Measurements from ENCODE around the gene MAU2. TPM values are rescaled to one million over a fixed set of nuclear protein-coding genes. Genes with fewer than 3 reads are reported as not detected.

MAU2 gene
- total RNA-seq, 1 donor from 2014 or later = 37.0 TPM

DNA sequence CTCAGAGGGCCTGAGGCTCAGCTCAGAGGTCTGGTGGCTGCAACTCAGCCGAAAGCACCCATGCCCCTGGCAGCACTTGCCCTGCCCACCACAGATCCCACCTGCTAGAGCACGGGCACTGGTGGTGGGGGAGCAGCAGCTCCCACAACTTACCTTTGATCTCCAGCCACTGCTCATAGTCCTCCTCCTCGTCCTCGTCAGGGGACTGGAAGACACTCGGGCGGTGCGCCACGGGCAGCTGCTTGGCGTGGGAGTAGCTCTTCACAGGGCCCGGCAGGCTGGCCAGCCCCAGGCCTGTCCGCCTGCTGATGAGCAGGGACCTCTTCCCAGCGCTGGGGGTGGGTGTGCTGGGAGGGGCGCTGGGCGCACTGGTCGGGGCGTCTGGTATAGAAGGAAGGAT lies 14.9 kb upstream of the MAU2 start:
- H3K79me2 ChIP-seq (ENCODE audit: insufficient read depth, low read length) = no peaks in the 10 kb centered on the region
- Mint-ChIP-seq H3K27me3 (ENCODE audit: low read depth, unreplicated experiment) (no peaks in the 10 kb centered on the region), H3K36me3 (ENCODE audit: low read depth, unreplicated experiment) (peaks cover 13% of the 10 kb centered on the region), H3K27ac (ENCODE audit: unreplicated experiment) (no peak overlapping the region), H3K9me3 (ENCODE audit: unreplicated experiment) (no peaks in the 10 kb centered on the region), H3K4me1 (ENCODE audit: low read depth, unreplicated experiment) (no peaks in the 10 kb centered on the region), H3K4me3 (ENCODE audit: unreplicated experiment) (no peak overlapping the region)
- no peaks in the 10 kb centered on the region for H3K4me1 ChIP-seq (ENCODE audit: insufficient read depth, low read length)
- no peak overlapping the region for H3K4me2 ChIP-seq (ENCODE audit: low read length)
- H3K4me3 ChIP-seq (ENCODE audit: insufficient read depth, low read depth, low read length) = no peak overlapping the region
- H3K9me3 ChIP-seq (ENCODE audit: insufficient read depth, low read depth, low read length) = no peaks in the 10 kb centered on the region
- TF ChIP-seq EZH2 (IDR thresholded peaks at IDR 0.05; ENCODE audit: insufficient read depth, low read length) = no peak
- TF ChIP-seq, protein P1, sequence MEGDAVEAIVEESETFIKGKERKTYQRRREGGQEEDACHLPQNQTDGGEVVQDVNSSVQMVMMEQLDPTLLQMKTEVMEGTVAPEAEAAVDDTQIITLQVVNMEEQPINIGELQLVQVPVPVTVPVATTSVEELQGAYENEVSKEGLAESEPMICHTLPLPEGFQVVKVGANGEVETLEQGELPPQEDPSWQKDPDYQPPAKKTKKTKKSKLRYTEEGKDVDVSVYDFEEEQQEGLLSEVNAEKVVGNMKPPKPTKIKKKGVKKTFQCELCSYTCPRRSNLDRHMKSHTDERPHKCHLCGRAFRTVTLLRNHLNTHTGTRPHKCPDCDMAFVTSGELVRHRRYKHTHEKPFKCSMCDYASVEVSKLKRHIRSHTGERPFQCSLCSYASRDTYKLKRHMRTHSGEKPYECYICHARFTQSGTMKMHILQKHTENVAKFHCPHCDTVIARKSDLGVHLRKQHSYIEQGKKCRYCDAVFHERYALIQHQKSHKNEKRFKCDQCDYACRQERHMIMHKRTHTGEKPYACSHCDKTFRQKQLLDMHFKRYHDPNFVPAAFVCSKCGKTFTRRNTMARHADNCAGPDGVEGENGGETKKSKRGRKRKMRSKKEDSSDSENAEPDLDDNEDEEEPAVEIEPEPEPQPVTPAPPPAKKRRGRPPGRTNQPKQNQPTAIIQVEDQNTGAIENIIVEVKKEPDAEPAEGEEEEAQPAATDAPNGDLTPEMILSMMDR (IDR thresholded peaks at IDR 0.05; ENCODE audit: insufficient read depth, low read depth, low read length) = no peak
- FAIRE-seq (no peak), DNase-seq (ENCODE audit: low read depth) (no peak)
- H2AFZ ChIP-seq (ENCODE audit: low read depth, low read length) = no peak overlapping the region
- peaks cover 20% of the 10 kb centered on the region for H3K36me3 ChIP-seq (ENCODE audit: insufficient read depth, low read length)
- H3K27ac ChIP-seq (ENCODE audit: low read depth, low read length) = no peak overlapping the region
- H4K20me1 ChIP-seq (ENCODE audit: insufficient read depth, low read length) = peaks cover 23% of the 10 kb centered on the region
- no peaks in the 10 kb centered on the region for H3K27me3 ChIP-seq (ENCODE audit: insufficient read depth, low read length)
- H3K9ac ChIP-seq (ENCODE audit: low read length) = no peak overlapping the region

DNA sequence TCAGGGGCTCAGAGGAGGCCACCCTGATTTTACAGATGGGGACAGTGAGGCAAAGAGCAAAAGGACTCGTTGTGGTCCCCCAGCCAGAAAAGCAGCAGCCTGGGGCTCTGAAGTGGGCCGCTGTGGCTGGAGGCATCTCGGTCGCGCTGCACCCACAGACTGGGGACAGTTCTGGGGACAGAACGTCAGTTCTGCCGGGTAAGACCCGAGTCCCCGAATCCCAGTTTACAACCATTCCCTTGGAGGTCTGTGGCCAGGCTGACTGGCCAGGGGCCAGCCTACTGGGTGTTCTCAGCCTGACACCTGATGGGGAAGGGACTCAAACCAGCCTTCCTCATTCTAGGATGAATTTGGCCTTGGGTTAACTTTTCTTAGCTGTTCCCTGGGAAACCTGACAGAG lies 14.4 kb upstream of the MAU2 start:
- Mint-ChIP-seq H3K27ac (ENCODE audit: unreplicated experiment) (no peak overlapping the region), H3K9me3 (ENCODE audit: unreplicated experiment) (no peaks in the 10 kb centered on the region), H3K27me3 (ENCODE audit: low read depth, unreplicated experiment) (no peaks in the 10 kb centered on the region), H3K4me3 (ENCODE audit: unreplicated experiment) (no peak overlapping the region), H3K36me3 (ENCODE audit: low read depth, unreplicated experiment) (peaks cover 13% of the 10 kb centered on the region), H3K4me1 (ENCODE audit: low read depth, unreplicated experiment) (no peaks in the 10 kb centered on the region)
- no peak overlapping the region for H3K27ac ChIP-seq (ENCODE audit: low read depth, low read length)
- no peak overlapping the region for H3K4me2 ChIP-seq (ENCODE audit: low read length)
- H2AFZ ChIP-seq (ENCODE audit: low read depth, low read length) = no peak overlapping the region
- FAIRE-seq = no peak
- no peaks in the 10 kb centered on the region for H3K79me2 ChIP-seq (ENCODE audit: insufficient read depth, low read length)
- no peak overlapping the region for H3K4me3 ChIP-seq (ENCODE audit: insufficient read depth, low read depth, low read length)
- peaks cover 20% of the 10 kb centered on the region for H3K36me3 ChIP-seq (ENCODE audit: insufficient read depth, low read length)
- no peaks in the 10 kb centered on the region for H3K9me3 ChIP-seq (ENCODE audit: insufficient read depth, low read depth, low read length)
- H3K4me1 ChIP-seq (ENCODE audit: insufficient read depth, low read length) = no peaks in the 10 kb centered on the region
- DNase-seq (ENCODE audit: low read depth) = no peak
- no peak overlapping the region for H3K9ac ChIP-seq (ENCODE audit: low read length)
- peaks cover 23% of the 10 kb centered on the region for H4K20me1 ChIP-seq (ENCODE audit: insufficient read depth, low read length)
- no peak for TF ChIP-seq EZH2 (IDR thresholded peaks at IDR 0.05; ENCODE audit: insufficient read depth, low read length)
- TF ChIP-seq, protein P1 (IDR thresholded peaks at IDR 0.05; ENCODE audit: insufficient read depth, low read depth, low read length) = no peak
- no peaks in the 10 kb centered on the region for H3K27me3 ChIP-seq (ENCODE audit: insufficient read depth, low read length)

DNA sequence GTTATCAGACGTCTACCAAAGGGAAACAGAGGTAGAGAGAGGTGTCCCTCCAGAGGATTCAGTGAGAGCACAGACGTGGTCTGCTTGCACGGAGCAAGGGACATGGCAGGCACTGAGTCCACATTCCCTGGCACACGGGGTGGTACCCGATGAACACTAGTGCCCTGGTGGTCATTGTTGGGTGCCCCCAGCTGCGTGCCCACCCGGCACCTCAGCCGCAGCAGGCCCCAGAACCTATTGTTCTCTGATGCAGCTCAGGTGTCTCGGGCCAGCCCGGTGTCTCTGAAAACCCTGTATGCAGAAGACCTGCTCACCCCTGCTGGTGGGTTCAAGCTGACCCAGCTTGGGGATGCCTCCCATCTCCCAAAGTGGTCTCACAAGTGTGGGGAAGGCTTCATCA lies 12.3 kb upstream of the MAU2 start:
- no peak overlapping the region for H2AFZ ChIP-seq (ENCODE audit: low read depth, low read length)
- H3K4me1 ChIP-seq (ENCODE audit: insufficient read depth, low read length) = no peaks in the 10 kb centered on the region
- peaks cover 9% of the 10 kb centered on the region for H3K36me3 Mint-ChIP-seq (ENCODE audit: low read depth, unreplicated experiment)
- no peaks in the 10 kb centered on the region for H3K27me3 ChIP-seq (ENCODE audit: insufficient read depth, low read length)
- H3K27ac ChIP-seq (ENCODE audit: low read depth, low read length) = no peak overlapping the region
- H3K9me3 ChIP-seq (ENCODE audit: insufficient read depth, low read depth, low read length) = no peaks in the 10 kb centered on the region
- H3K27me3 Mint-ChIP-seq (ENCODE audit: low read depth, unreplicated experiment) = no peaks in the 10 kb centered on the region
- H3K4me3 ChIP-seq (ENCODE audit: insufficient read depth, low read depth, low read length) = no peak overlapping the region
- H3K9me3 Mint-ChIP-seq (ENCODE audit: unreplicated experiment) = no peaks in the 10 kb centered on the region
- H3K9ac ChIP-seq (ENCODE audit: low read length) = no peak overlapping the region
- H3K4me3 Mint-ChIP-seq (ENCODE audit: unreplicated experiment) = no peak overlapping the region
- H3K4me1 Mint-ChIP-seq (ENCODE audit: low read depth, unreplicated experiment) = no peaks in the 10 kb centered on the region
- TF ChIP-seq, protein P1 (IDR thresholded peaks at IDR 0.05; ENCODE audit: insufficient read depth, low read depth, low read length) = no peak
- TF ChIP-seq EZH2 (IDR thresholded peaks at IDR 0.05; ENCODE audit: insufficient read depth, low read length) = no peak
- DNase-seq (ENCODE audit: low read depth) (no peak), FAIRE-seq (no peak)
- peaks cover 13% of the 10 kb centered on the region for H3K36me3 ChIP-seq (ENCODE audit: insufficient read depth, low read length)
- peaks cover 20% of the 10 kb centered on the region for H4K20me1 ChIP-seq (ENCODE audit: insufficient read depth, low read length)
- H3K79me2 ChIP-seq (ENCODE audit: insufficient read depth, low read length) = peaks cover 5% of the 10 kb centered on the region
- no peak overlapping the region for H3K4me2 ChIP-seq (ENCODE audit: low read length)
- no peak overlapping the region for H3K27ac Mint-ChIP-seq (ENCODE audit: unreplicated experiment)
